HFF-Myc (cell line): ENCODE results near the gene OSGIN1.
A peak's percentile ranks its signal among the peaks of the same experiment; 100 is the strongest.

Source experiments
- DNase-seq: peaks from one replicate; pipeline ENCODE4 v3.0.0-alpha.2; 2011; ENCODE audit warnings: low read depth; ENCODE audit errors: extremely low read depth
- H3K4me3 ChIP-seq: replicated peaks from 2 replicates; pipeline ENCODE4 v1.5.1; 2011; ENCODE audit warnings: low read depth, mild to moderate bottlenecking, control low read depth, low read length
- CTCF ChIP-seq: IDR thresholded peaks from 2 replicates; pipeline ENCODE4 v1.5.1; 2012; ENCODE audit warnings: mild to moderate bottlenecking, low read depth, low read length, control low read depth; ENCODE audit errors: missing control alignments

OSGIN1 gene

GRCh38 chr16:83925957-83926725 is 26.9 kb upstream of the OSGIN1 start:
- H3K4me3 ChIP-seq: no peak overlapping the region
- DNase-seq: no peak
- no peak for TF ChIP-seq CTCF

DNA sequence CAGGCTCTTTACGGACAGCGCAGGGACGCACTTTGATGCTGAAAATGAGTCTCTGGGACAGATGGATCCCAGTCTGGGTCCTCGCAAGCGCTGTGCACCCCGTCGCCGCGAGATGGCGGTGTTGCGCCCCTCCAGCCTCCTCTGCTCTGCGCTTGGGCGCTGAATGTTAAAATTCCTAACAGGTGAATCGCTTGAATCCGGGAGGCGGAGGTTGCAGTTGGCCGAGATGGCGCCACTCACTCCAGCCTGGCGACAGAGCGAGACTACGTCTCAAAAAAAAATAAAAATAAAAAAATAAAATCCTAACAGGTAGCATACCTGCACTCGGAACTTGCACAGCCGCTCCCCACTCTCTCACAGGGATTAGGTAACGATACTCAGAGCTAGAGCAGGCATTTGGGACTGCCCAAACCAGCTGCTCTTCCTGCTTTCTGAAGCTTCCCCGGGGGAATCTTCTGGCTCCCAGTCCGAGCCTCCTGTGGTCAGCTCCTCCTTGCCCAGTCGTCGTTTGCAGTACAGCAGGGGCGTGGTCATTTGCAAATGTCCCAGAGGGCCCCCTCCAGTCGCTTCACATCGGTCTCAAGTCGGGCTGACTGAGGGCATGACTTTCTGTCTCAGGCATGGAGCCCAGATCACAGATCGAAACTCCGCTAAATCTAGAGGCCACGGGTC is 26.2 kb upstream of the OSGIN1 start:
- H3K4me3 ChIP-seq: no peak overlapping the region; the same call in 1 of the 2 replicates
- peak; percentile 98 for TF ChIP-seq CTCF
- peak; percentile 36 for DNase-seq

DNA sequence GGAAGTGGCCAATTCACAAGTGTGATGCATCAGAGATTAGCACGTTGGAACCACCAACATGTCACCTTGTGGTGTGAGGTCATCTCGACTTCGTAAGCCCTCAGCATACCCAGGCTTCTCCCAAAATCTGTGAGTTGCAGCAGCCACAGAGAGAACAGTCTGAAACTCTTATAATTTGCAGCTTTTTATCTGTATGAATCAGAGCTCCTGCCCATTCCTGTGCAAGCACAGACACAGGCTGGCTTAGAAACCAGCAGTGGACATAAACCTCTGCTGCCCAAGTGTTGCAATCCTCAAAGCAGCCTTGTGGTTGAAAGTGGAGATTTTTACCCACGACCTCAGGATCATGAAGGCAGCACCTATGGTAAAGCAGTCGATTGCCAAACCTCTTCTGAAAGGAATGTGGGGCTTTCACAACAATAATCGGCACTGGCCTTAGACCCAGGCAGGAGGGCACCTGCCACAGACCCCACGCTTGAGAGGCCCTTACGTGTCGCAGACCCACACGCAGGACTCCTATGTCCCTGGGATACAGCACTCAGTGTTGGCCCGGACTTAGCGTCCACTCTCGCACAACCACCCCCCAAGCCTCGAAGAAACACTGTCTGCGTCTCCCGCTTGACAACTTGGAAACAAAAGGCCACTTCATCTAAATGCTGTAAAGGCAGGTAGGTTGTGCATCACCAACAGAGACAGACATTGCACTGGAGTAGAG is 24.5 kb upstream of the OSGIN1 start:
- H3K4me3 ChIP-seq: no peak overlapping the region
- no peak for DNase-seq

DNA sequence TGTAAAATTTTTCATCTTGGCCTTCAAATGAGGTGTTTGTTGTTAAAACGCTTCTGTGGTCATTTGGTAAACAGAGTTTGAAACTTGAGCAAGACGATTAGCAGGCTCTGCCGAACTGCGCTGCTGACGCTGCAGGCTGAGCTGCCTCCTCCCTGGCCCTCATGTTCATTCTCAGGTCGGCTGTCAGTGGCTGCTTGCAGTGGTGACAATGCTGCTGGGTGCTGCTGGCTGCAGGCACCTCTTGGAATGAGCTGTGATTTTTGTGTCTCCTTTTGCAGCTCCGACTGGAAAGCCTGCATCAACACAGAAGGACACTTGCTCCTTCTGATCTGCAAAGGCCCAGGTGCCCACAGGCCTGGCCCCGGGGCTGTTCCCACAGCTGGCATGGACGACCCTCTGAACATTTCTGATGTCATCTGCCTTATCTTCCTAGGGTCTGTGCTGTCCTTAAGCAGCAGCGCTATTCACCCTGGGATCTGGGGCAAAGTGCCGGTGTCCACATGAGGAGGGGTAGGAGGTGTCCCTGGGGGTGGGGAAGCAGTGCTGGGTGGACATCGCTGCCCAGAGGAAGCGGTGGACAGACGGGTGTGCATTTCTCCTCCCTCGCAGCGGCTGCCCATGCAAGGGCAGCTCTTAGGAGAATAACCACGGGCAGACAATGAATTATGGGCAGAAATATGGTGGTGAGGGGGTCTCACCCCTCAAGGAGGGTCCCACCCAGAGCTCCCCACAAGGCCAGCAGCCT is 23.1 kb upstream of the OSGIN1 start:
- DNase-seq: no peak
- TF ChIP-seq CTCF: no peak
- H3K4me3 ChIP-seq: no peak overlapping the region

More for the DNA sequence above, 24.5 kb upstream of the OSGIN1 start:
- TF ChIP-seq CTCF: no peak

GRCh38 chr16:83930730-83931500 is 22.1 kb upstream of the OSGIN1 start:
- no peak for TF ChIP-seq CTCF
- no peak for DNase-seq

DNA sequence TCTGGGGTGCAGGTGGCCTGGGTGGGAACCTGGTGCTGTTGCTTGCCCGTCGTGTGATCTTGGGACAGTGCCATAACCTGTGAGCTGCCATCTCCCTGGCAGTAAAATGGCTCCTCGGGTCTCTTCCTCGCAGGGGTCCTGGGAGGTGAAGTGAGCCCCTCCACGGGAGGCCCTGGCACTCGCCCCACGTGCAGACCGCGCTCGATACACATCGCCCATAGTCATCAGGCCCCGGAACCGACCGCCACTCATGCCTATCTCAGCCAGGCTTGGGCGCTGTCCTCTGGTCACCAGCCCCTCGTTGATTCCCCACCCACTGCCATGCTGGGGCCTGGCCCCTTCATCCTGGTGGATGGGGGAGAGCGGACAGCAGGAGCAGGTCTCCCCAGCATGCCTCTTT is 21.5 kb upstream of the OSGIN1 start:
- H3K4me3 ChIP-seq: no peak overlapping the region
- TF ChIP-seq CTCF: no peak

More at GRCh38 chr16:83930730-83931500, 22.1 kb upstream of the OSGIN1 start:
- H3K4me3 ChIP-seq: no peak overlapping the region

More for the DNA sequence above, 21.5 kb upstream of the OSGIN1 start:
- DNase-seq: no peak
